Measurements from ENCODE around the gene SCGB1C2. TPM values are rescaled to one million over a fixed set of nuclear protein-coding genes. Genes with fewer than 3 reads are reported as not detected.

SCGB1C2 gene
- total and polyA plus RNA-seq, 2 donors from 2014 or later, result not detected

GRCh38 chr17:162689-163088 is 25.3 kb downstream of the SCGB1C2 start:
- TF ChIP-seq, protein P1, sequence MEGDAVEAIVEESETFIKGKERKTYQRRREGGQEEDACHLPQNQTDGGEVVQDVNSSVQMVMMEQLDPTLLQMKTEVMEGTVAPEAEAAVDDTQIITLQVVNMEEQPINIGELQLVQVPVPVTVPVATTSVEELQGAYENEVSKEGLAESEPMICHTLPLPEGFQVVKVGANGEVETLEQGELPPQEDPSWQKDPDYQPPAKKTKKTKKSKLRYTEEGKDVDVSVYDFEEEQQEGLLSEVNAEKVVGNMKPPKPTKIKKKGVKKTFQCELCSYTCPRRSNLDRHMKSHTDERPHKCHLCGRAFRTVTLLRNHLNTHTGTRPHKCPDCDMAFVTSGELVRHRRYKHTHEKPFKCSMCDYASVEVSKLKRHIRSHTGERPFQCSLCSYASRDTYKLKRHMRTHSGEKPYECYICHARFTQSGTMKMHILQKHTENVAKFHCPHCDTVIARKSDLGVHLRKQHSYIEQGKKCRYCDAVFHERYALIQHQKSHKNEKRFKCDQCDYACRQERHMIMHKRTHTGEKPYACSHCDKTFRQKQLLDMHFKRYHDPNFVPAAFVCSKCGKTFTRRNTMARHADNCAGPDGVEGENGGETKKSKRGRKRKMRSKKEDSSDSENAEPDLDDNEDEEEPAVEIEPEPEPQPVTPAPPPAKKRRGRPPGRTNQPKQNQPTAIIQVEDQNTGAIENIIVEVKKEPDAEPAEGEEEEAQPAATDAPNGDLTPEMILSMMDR (IDR thresholded peaks at IDR 0.05; ENCODE audit: borderline replicate concordance, extremely low read depth, insufficient read depth), result no peak
- DNase-seq (no peak), FAIRE-seq (no peak)
- H3K36me3 ChIP-seq (ENCODE audit: control insufficient read depth in 2 of 3, insufficient read depth in 3 of 3, low read length in 3 of 3), result peaks cover 0 to 2% (median 0%) of the 10 kb centered on the region in 3 donors
- H3K9me3 ChIP-seq (ENCODE audit: control insufficient read depth in 2 of 3, insufficient read depth in 1 of 3, low read length in 3 of 3), result no peaks in the 10 kb centered on the region
- no peaks in the 10 kb centered on the region for H3K4me1 ChIP-seq (ENCODE audit: control insufficient read depth in 2 of 3, insufficient read depth in 2 of 3, low read depth in 1 of 3, low read length in 3 of 3)
- no peaks in the 10 kb centered on the region for H3K27me3 ChIP-seq (ENCODE audit: control insufficient read depth, insufficient read depth, low read length)
- H3K4me3 ChIP-seq (ENCODE audit: low read length in 3 of 3), result no peak overlapping the region
- intact Hi-C loops (cut with DNase I), result no loop called here
- no peak overlapping the region for H3K9ac ChIP-seq (ENCODE audit: low read length in 3 of 3)
- H3K27ac ChIP-seq (ENCODE audit: low read depth in 2 of 2, low read length in 2 of 2), result no peak overlapping the region

DNA sequence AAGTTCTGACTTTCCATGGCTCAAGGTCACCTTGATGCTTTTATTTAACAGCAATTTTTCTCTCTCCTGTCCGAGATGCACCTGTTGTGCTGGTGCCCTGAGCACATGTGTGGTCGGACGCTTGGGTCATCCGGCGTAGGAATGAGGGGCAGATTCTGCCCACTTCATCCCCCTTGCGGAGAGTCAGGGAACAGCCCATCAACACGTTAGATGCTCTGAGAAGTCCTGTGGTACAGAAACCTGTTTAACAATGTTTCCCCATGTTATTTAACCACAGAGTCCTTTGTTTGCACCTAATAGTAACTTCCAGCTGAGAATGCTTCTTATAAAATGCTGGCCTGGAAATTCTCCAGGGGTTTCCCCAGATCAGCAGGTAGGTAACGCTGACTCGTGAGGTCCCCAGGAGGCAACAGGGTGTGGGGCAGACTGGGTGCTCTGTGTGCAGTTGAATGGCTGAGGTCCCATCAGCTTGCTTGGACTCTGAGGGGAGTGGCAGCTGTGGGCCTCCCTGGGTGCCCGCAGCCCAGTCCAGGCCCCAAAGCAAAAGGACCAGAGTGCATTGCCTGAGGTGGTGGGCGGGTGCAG is 26.2 kb downstream of the SCGB1C2 start:
- FAIRE-seq (no peak), DNase-seq (no peak)
- TF ChIP-seq, protein P1 (IDR thresholded peaks at IDR 0.05; ENCODE audit: borderline replicate concordance, extremely low read depth, insufficient read depth), result no peak
- H3K4me3 ChIP-seq (ENCODE audit: low read length in 3 of 3), result no peak overlapping the region
- H3K27me3 ChIP-seq (ENCODE audit: control insufficient read depth, insufficient read depth, low read length), result no peaks in the 10 kb centered on the region
- intact Hi-C loops (cut with DNase I), result no loop called here
- no peaks in the 10 kb centered on the region for H3K4me1 ChIP-seq (ENCODE audit: control insufficient read depth in 2 of 3, insufficient read depth in 2 of 3, low read depth in 1 of 3, low read length in 3 of 3)
- H3K36me3 ChIP-seq (ENCODE audit: control insufficient read depth in 2 of 3, insufficient read depth in 3 of 3, low read length in 3 of 3), result peaks cover 0 to 2% (median 0%) of the 10 kb centered on the region in 3 donors
- no peak overlapping the region for H3K27ac ChIP-seq (ENCODE audit: low read depth in 2 of 2, low read length in 2 of 2)
- no peaks in the 10 kb centered on the region for H3K9me3 ChIP-seq (ENCODE audit: control insufficient read depth in 2 of 3, insufficient read depth in 1 of 3, low read length in 3 of 3)
- H3K9ac ChIP-seq (ENCODE audit: low read length in 3 of 3), result no peak overlapping the region

- no peaks in the 10 kb centered on the region for H3K27me3 ChIP-seq (ENCODE audit: control insufficient read depth, insufficient read depth, low read length)
- peak overlapping the region in 1 of 2 donors; percentile 17 for H3K27ac ChIP-seq (ENCODE audit: low read depth in 2 of 2, low read length in 2 of 2)
- H3K4me3 ChIP-seq (ENCODE audit: low read length in 3 of 3), result no peak overlapping the region
- no peak overlapping the region for H3K9ac ChIP-seq (ENCODE audit: low read length in 3 of 3)
- intact Hi-C loops (cut with DNase I), result no loop called here
- H3K4me1 ChIP-seq (ENCODE audit: control insufficient read depth in 2 of 3, insufficient read depth in 2 of 3, low read depth in 1 of 3, low read length in 3 of 3), result no peaks in the 10 kb centered on the region
- TF ChIP-seq, protein P1 (IDR thresholded peaks at IDR 0.05; ENCODE audit: borderline replicate concordance, extremely low read depth, insufficient read depth), result peak; percentile 65
- DNase-seq, result peak in 4 of 5 donors; percentile 83 to 90 (median 86)
- FAIRE-seq, result no peak
- H3K36me3 ChIP-seq (ENCODE audit: control insufficient read depth in 2 of 3, insufficient read depth in 3 of 3, low read length in 3 of 3), result peaks cover 0 to 2% (median 0%) of the 10 kb centered on the region in 3 donors
- no peaks in the 10 kb centered on the region for H3K9me3 ChIP-seq (ENCODE audit: control insufficient read depth in 2 of 3, insufficient read depth in 1 of 3, low read length in 3 of 3)
These were observed 27.2 kb downstream of the SCGB1C2 start for GRCh38 chr17:164303-165235.
